Activated B cell treated with CpG ODN at 0.5 μM for 24 hours (primary cell): Measurements from ENCODE around the gene JADE2. TPM values are rescaled to one million over a fixed set of nuclear protein-coding genes. Genes with fewer than 3 reads are reported as not detected.

Source experiments
- ATAC-seq: fragments of 200-7000 bp; cut with Tn5 transposase; one replicate; pipeline ENCODE4 v1.10.0; 2021; ENCODE audit warnings: low read depth, mild to moderate bottlenecking, moderate library complexity
- CTCF ChIA-PET: fragments of 350-600 bp; sonication (Branson Sonifier 250); formaldehyde crosslinking; loops from one replicate; lab custom pipeline; 2021; ENCODE audit warnings: antibody characterized with exemption; lab: Charles Lee
- POLR2A ChIA-PET: fragments of 350-600 bp; sonication (Branson Sonifier 250); formaldehyde crosslinking; loops from one replicate; lab custom pipeline; 2021; ENCODE audit warnings: antibody characterized with exemption; lab: Charles Lee
- DNase-seq: peaks from one replicate; pipeline ENCODE4 v3.0.0; 2022
- H3K27ac Mint-ChIP-seq: one replicate; pipeline ENCODE4 v1.8.0; 2020; ENCODE audit warnings: mixed read lengths
- H3K27me3 Mint-ChIP-seq: one replicate; pipeline ENCODE4 v1.8.0; 2021; ENCODE audit warnings: mixed read lengths
- H3K36me3 Mint-ChIP-seq: one replicate; pipeline ENCODE4 v1.8.0; 2021; ENCODE audit warnings: low read depth, mixed read lengths
- H3K4me1 Mint-ChIP-seq: one replicate; pipeline ENCODE4 v1.8.0; 2021; ENCODE audit warnings: mixed read lengths
- H3K4me3 Mint-ChIP-seq: one replicate; pipeline ENCODE4 v1.8.0; 2020; ENCODE audit warnings: mild to moderate bottlenecking, mixed read lengths
- H3K9me3 Mint-ChIP-seq: one replicate; pipeline ENCODE4 v1.8.0; 2020; ENCODE audit warnings: mixed read lengths
- CTCF ChIP-seq: fragments of 200-600 bp; IDR thresholded peaks from one replicate; pipeline ENCODE4 v1.8.0; 2022; ENCODE audit warnings: antibody characterized with exemption, mild to moderate bottlenecking
- intact Hi-C: fragments of 100-400 bp; cut with micrococcal nuclease; formaldehyde crosslinking; loops from one replicate; pipeline ENCODE4 v1.15.1; 2024
- total RNA-seq: library from RNA; stranded (reverse); gene quantifications from 2 replicates; pipeline ENCODE4 v1.2.3, GENCODE V29; 2022

The JADE2 gene
- total RNA-seq, 1 donor from 2014 or later: 225 TPM

GRCh38 chr5:134614450-134615085 lies 89.1 kb downstream of the JADE2 start:
- ChIA-PET CTCF (no interaction called here), POLR2A (no interaction called here)
- Mint-ChIP-seq H3K27ac (no peak overlapping the region), H3K27me3 (no peaks in the 10 kb centered on the region), H3K4me1 (no peaks in the 10 kb centered on the region), H3K9me3 (no peaks in the 10 kb centered on the region), H3K4me3 (no peak overlapping the region), H3K36me3 (peaks cover 62% of the 10 kb centered on the region)
- DNase-seq: no peak
- no peak for ATAC-seq
- no peak for TF ChIP-seq CTCF
- intact Hi-C loops: no loop called here

GRCh38 chr5:134620634-134621033 lies 95.2 kb downstream of the JADE2 start:
- POLR2A ChIA-PET: no interaction called here
- intact Hi-C loops: no loop called here
- no peaks in the 10 kb centered on the region for H3K27me3 Mint-ChIP-seq

GRCh38 chr5:134625559-134625958 lies 100.1 kb downstream of the JADE2 start:
- Mint-ChIP-seq H3K27me3 (no peaks in the 10 kb centered on the region), H3K4me1 (peaks cover 8% of the 10 kb centered on the region), H3K36me3 (peaks cover 39% of the 10 kb centered on the region), H3K27ac (no peak overlapping the region), H3K9me3 (no peaks in the 10 kb centered on the region), H3K4me3 (no peak overlapping the region)
- TF ChIP-seq CTCF: no peak
- ChIA-PET POLR2A (no interaction called here), CTCF (no interaction called here)
- intact Hi-C loops: no loop called here
- no peak for DNase-seq
- ATAC-seq: no peak

More at GRCh38 chr5:134620634-134621033, 95.2 kb downstream of the JADE2 start:
- H3K9me3 Mint-ChIP-seq: no peaks in the 10 kb centered on the region
- no peak for TF ChIP-seq CTCF
- H3K4me1 Mint-ChIP-seq: peaks cover 2% of the 10 kb centered on the region
- ATAC-seq: no peak
- DNase-seq: no peak
- CTCF ChIA-PET: no interaction called here
- H3K4me3 Mint-ChIP-seq: no peak overlapping the region
- H3K36me3 Mint-ChIP-seq: peaks cover 61% of the 10 kb centered on the region
- no peak overlapping the region for H3K27ac Mint-ChIP-seq

GRCh38 chr5:134626369-134627014 lies 101.0 kb downstream of the JADE2 start:
- Mint-ChIP-seq H3K4me3 (no peak overlapping the region), H3K4me1 (peaks cover 12% of the 10 kb centered on the region), H3K9me3 (no peaks in the 10 kb centered on the region), H3K27me3 (no peaks in the 10 kb centered on the region), H3K27ac (no peak overlapping the region), H3K36me3 (peaks cover 33% of the 10 kb centered on the region)
- intact Hi-C loops: no loop called here
- no peak for ATAC-seq
- ChIA-PET POLR2A (no interaction called here), CTCF (no interaction called here)
- no peak for DNase-seq
- no peak for TF ChIP-seq CTCF

Other genes starting within 250 kb of the JADE2 start
- gene CDKL3, start 158.5 kb upstream of the JADE2 start, total RNA-seq: 0.54 and 2.1 TPM in 2 replicates
- 60.4 and 64.4 TPM in 2 replicates for gene UBE2B, start 154.1 kb upstream of the JADE2 start, total RNA-seq
- gene CDKN2AIPNL, start 113.8 kb upstream of the JADE2 start, total RNA-seq: 21.6 and 22.4 TPM in 2 replicates
- 22.2 and 31.2 TPM in 2 replicates for gene SAR1B, start 107.2 kb downstream of the JADE2 start, total RNA-seq
- 13.8 and 15.6 TPM in 2 replicates for gene SEC24A, start 123.1 kb downstream of the JADE2 start, total RNA-seq
- gene CAMLG, start 212.9 kb downstream of the JADE2 start, total RNA-seq: 22.2 and 23.9 TPM in 2 replicates
- gene DDX46, start 233.1 kb downstream of the JADE2 start, total RNA-seq: 68.8 and 74.1 TPM in 2 replicates